Measurements from ENCODE around the gene PAPPA.

The PAPPA gene

GRCh38 chr9:116297346-116297745 is 143.8 kb downstream of the PAPPA start:
- Histone ChIP-seq H3K27me3 (ENCODE audit: insufficient read depth, low read length) (no peaks in the 10 kb centered on the region), H2AFZ (ENCODE audit: low read length, unreplicated experiment) (no peak overlapping the region), H3K4me1 (ENCODE audit: control insufficient read depth, insufficient read depth, low read length, unreplicated experiment) (no peaks in the 10 kb centered on the region), H3K36me3 (ENCODE audit: insufficient read depth, low read length) (peaks cover 11% of the 10 kb centered on the region; the same call in 1 of the 2 replicates), H3K79me2 (ENCODE audit: control insufficient read depth, insufficient read depth, low read length, unreplicated experiment) (peaks cover 4% of the 10 kb centered on the region), H3K27ac (ENCODE audit: low read depth, low read length) (no peak overlapping the region), H3K4me3 (ENCODE audit: low read depth, low read length) (no peak overlapping the region)

GRCh38 chr9:116298249-116298648 is 144.7 kb downstream of the PAPPA start:
- peaks cover 17% of the 10 kb centered on the region; the same call in 1 of the 2 replicates for H3K36me3 ChIP-seq (ENCODE audit: insufficient read depth, low read length)
- peaks cover 3% of the 10 kb centered on the region for H3K4me1 ChIP-seq (ENCODE audit: control insufficient read depth, insufficient read depth, low read length, unreplicated experiment)
- H3K27me3 ChIP-seq (ENCODE audit: insufficient read depth, low read length), result no peaks in the 10 kb centered on the region
- H3K79me2 ChIP-seq (ENCODE audit: control insufficient read depth, insufficient read depth, low read length, unreplicated experiment), result no peaks in the 10 kb centered on the region
- no peak overlapping the region for H3K4me3 ChIP-seq (ENCODE audit: low read depth, low read length)
- H2AFZ ChIP-seq (ENCODE audit: low read length, unreplicated experiment), result no peak overlapping the region
- no peak overlapping the region for H3K27ac ChIP-seq (ENCODE audit: low read depth, low read length)

GRCh38 chr9:116298878-116299391 is 145.3 kb downstream of the PAPPA start:
- Histone ChIP-seq H3K27me3 (ENCODE audit: insufficient read depth, low read length) (no peaks in the 10 kb centered on the region), H3K36me3 (ENCODE audit: insufficient read depth, low read length) (peaks cover 19% of the 10 kb centered on the region; the same call in 1 of the 2 replicates), H3K79me2 (ENCODE audit: control insufficient read depth, insufficient read depth, low read length, unreplicated experiment) (no peaks in the 10 kb centered on the region), H3K4me3 (ENCODE audit: low read depth, low read length) (no peak overlapping the region), H3K27ac (ENCODE audit: low read depth, low read length) (no peak overlapping the region), H3K4me1 (ENCODE audit: control insufficient read depth, insufficient read depth, low read length, unreplicated experiment) (peaks cover 8% of the 10 kb centered on the region), H2AFZ (ENCODE audit: low read length, unreplicated experiment) (no peak overlapping the region)

- H3K4me3 ChIP-seq (ENCODE audit: low read depth, low read length), result no peak overlapping the region
- no peak overlapping the region for H3K27ac ChIP-seq (ENCODE audit: low read depth, low read length)
- H3K36me3 ChIP-seq (ENCODE audit: insufficient read depth, low read length), result peaks cover 25% of the 10 kb centered on the region; the same call in 1 of the 2 replicates
- H3K79me2 ChIP-seq (ENCODE audit: control insufficient read depth, insufficient read depth, low read length, unreplicated experiment), result no peaks in the 10 kb centered on the region
- no peaks in the 10 kb centered on the region for H3K27me3 ChIP-seq (ENCODE audit: insufficient read depth, low read length)
- peaks cover 8% of the 10 kb centered on the region for H3K4me1 ChIP-seq (ENCODE audit: control insufficient read depth, insufficient read depth, low read length, unreplicated experiment)
- H2AFZ ChIP-seq (ENCODE audit: low read length, unreplicated experiment), result no peak overlapping the region
These were observed 146.8 kb downstream of the PAPPA start for GRCh38 chr9:116300360-116300870.

GRCh38 chr9:116303270-116303669 is 149.7 kb downstream of the PAPPA start:
- Histone ChIP-seq H3K4me3 (ENCODE audit: low read depth, low read length) (no peak overlapping the region), H3K4me1 (ENCODE audit: control insufficient read depth, insufficient read depth, low read length, unreplicated experiment) (peaks cover 8% of the 10 kb centered on the region), H3K27me3 (ENCODE audit: insufficient read depth, low read length) (no peaks in the 10 kb centered on the region), H3K36me3 (ENCODE audit: insufficient read depth, low read length) (0 out of 2 replicates have a peak, but pooled peaks cover 15% of the 10 kb centered on the region), H3K79me2 (ENCODE audit: control insufficient read depth, insufficient read depth, low read length, unreplicated experiment) (no peaks in the 10 kb centered on the region), H2AFZ (ENCODE audit: low read length, unreplicated experiment) (no peak overlapping the region), H3K27ac (ENCODE audit: low read depth, low read length) (no peak overlapping the region)

GRCh38 chr9:116303886-116304538 is 150.4 kb downstream of the PAPPA start:
- Histone ChIP-seq H3K4me1 (ENCODE audit: control insufficient read depth, insufficient read depth, low read length, unreplicated experiment) (peaks cover 8% of the 10 kb centered on the region), H3K36me3 (ENCODE audit: insufficient read depth, low read length) (0 out of 2 replicates have a peak, but pooled peaks cover 15% of the 10 kb centered on the region), H3K79me2 (ENCODE audit: control insufficient read depth, insufficient read depth, low read length, unreplicated experiment) (no peaks in the 10 kb centered on the region), H3K27me3 (ENCODE audit: insufficient read depth, low read length) (no peaks in the 10 kb centered on the region), H2AFZ (ENCODE audit: low read length, unreplicated experiment) (no peak overlapping the region), H3K27ac (ENCODE audit: low read depth, low read length) (no peak overlapping the region), H3K4me3 (ENCODE audit: low read depth, low read length) (no peak overlapping the region)

DNA sequence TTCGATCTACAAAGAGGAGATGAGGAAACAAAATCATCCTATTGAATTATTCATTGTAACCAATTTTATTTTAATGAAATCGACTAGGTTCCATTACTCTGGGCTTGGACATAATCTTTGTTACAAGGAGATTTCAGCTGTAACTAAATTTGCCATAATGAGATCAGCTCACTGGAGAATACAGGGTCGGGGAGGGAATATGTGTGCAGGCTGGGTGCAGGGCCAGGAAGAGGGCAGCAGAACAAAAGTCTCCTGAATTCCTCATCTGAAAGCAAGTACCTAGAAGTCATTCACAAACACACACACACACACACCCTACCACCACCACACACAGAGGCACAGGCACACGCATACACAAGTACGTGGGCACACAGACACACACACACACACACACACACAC is 151.2 kb downstream of the PAPPA start:
- no peak overlapping the region for H2AFZ ChIP-seq (ENCODE audit: low read length, unreplicated experiment)
- H3K4me1 ChIP-seq (ENCODE audit: control insufficient read depth, insufficient read depth, low read length, unreplicated experiment), result peaks cover 8% of the 10 kb centered on the region
- H3K79me2 ChIP-seq (ENCODE audit: control insufficient read depth, insufficient read depth, low read length, unreplicated experiment), result no peaks in the 10 kb centered on the region
- H3K4me3 ChIP-seq (ENCODE audit: low read depth, low read length), result no peak overlapping the region
- H3K27me3 ChIP-seq (ENCODE audit: insufficient read depth, low read length), result no peaks in the 10 kb centered on the region
- H3K27ac ChIP-seq (ENCODE audit: low read depth, low read length), result no peak overlapping the region
- peaks cover 15% of the 10 kb centered on the region; the same call in 1 of the 2 replicates for H3K36me3 ChIP-seq (ENCODE audit: insufficient read depth, low read length)

- Histone ChIP-seq H3K36me3 (ENCODE audit: insufficient read depth, low read length) (peaks cover 8% of the 10 kb centered on the region; the same call in 1 of the 2 replicates), H3K79me2 (ENCODE audit: control insufficient read depth, insufficient read depth, low read length, unreplicated experiment) (no peaks in the 10 kb centered on the region), H3K27ac (ENCODE audit: low read depth, low read length) (no peak overlapping the region), H2AFZ (ENCODE audit: low read length, unreplicated experiment) (no peak overlapping the region), H3K27me3 (ENCODE audit: insufficient read depth, low read length) (no peaks in the 10 kb centered on the region), H3K4me1 (ENCODE audit: control insufficient read depth, insufficient read depth, low read length, unreplicated experiment) (peaks cover 7% of the 10 kb centered on the region), H3K4me3 (ENCODE audit: low read depth, low read length) (no peak overlapping the region)
These were observed 154.5 kb downstream of the PAPPA start for GRCh38 chr9:116308076-116308475.

DNA sequence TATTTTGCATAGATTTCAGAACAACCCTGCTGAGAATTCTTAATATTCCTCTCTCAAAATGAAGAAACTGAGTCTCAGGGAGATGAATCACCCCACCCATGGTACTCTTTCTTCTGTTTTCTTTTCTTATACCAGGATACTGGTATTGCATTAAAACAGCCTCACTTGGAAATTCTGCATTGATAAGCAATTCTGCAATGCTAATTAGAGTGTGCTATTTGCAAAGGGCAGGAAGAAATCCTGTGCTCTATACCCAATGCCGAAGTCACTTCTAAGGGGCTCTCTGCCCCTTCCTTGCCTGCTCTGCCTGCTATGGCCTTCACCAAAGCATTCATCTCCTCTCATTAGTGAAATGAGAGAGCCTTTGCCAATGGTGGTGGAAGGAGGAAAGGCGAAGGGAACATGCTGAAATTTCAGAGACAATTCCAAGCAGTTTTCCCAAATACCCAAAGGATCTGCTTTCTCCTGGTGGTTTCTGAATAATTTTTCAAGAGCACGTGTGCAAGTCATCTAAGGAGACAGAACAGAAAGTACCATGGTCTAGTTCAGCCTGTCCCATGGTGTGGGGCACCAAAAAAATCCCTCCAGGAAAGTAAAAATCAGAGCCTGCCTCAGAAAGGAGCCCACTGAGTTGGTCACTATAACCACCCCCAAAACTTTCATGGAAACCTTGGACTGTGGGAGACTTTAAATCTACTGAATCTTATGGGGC is 156.5 kb downstream of the PAPPA start:
- H3K79me2 ChIP-seq (ENCODE audit: control insufficient read depth, insufficient read depth, low read length, unreplicated experiment), result no peaks in the 10 kb centered on the region
- H2AFZ ChIP-seq (ENCODE audit: low read length, unreplicated experiment), result no peak overlapping the region
- no peaks in the 10 kb centered on the region for H3K27me3 ChIP-seq (ENCODE audit: insufficient read depth, low read length)
- H3K4me3 ChIP-seq (ENCODE audit: low read depth, low read length), result no peak overlapping the region
- H3K27ac ChIP-seq (ENCODE audit: low read depth, low read length), result no peak overlapping the region
- no peaks in the 10 kb centered on the region for H3K4me1 ChIP-seq (ENCODE audit: control insufficient read depth, insufficient read depth, low read length, unreplicated experiment)
- H3K36me3 ChIP-seq (ENCODE audit: insufficient read depth, low read length), result no peaks in the 10 kb centered on the region; the same call in none of the 2 replicates

DNA sequence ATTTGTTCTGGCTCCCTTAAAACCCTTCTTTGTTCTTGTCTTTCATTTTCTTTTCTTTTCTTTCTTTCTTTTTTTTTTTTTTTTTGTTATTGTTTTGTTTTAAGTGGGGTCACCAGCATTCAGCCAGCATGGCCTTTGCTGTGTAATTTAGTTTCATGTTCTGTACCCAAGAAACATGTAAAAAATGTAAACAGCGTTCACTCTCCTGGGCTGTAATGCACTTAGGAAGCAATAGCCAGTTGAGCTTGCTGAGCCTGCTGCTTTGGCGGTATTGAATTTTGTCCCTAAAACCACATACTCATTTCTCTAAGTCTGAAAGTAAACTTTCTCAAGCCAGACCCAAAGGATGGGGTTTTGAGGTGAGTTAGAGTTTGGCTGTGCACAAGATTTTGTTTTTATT is 158.6 kb downstream of the PAPPA start:
- Histone ChIP-seq H3K4me1 (ENCODE audit: control insufficient read depth, insufficient read depth, low read length, unreplicated experiment) (no peaks in the 10 kb centered on the region), H3K27ac (ENCODE audit: low read depth, low read length) (no peak overlapping the region), H2AFZ (ENCODE audit: low read length, unreplicated experiment) (no peak overlapping the region), H3K36me3 (ENCODE audit: insufficient read depth, low read length) (no peaks in the 10 kb centered on the region; the same call in none of the 2 replicates), H3K79me2 (ENCODE audit: control insufficient read depth, insufficient read depth, low read length, unreplicated experiment) (no peaks in the 10 kb centered on the region), H3K27me3 (ENCODE audit: insufficient read depth, low read length) (no peaks in the 10 kb centered on the region), H3K4me3 (ENCODE audit: low read depth, low read length) (no peak overlapping the region)

All from ACC112 (cell line).